ENCODE measurements around the gene AP3S2. TPM values are rescaled to one million over a fixed set of nuclear protein-coding genes. Genes with fewer than 3 reads are reported as not detected.
"Not testable (repeated sequence)": the region's sequence is repeated elsewhere in the genome, so short reads cannot be mapped to it uniquely, and the experiment has no call there.

The AP3S2 gene
- polyA plus RNA-seq, 3 donors: 29.8 to 44.9 (median 44.1) TPM

DNA sequence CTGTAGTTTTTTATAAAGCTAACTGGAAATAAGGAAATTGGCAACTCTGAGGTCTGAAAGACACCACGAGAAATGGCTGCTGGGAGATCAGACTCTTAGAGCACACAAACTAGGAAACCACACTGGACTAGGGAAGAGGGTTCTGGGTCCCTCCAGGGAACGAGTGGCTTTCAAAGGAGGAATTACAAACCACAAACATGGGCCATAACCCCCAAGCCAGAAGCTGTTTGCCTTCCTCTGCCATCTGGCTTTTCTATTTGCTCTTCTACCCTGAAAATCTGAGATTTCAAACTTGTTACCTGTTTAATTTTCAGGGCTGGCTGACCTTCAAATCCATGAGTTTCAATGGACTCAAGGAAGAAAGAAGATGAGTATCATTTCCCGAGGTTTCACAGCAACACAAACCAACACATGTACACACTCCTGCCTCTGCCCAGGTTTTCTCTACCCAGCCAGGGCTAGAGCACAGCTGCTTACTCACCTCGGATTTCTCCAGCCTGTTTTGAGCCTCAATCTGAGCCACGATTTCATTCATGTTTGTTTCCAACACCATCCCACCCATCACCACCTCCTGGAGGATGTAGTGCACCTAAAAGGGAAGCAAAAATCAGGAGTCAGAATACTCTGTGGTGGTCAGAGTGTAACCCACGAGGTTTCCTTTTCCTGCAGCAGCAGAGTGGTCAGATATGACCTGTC, 56.5 kb downstream of the AP3S2 start:
- no peak for DNase-seq

DNA sequence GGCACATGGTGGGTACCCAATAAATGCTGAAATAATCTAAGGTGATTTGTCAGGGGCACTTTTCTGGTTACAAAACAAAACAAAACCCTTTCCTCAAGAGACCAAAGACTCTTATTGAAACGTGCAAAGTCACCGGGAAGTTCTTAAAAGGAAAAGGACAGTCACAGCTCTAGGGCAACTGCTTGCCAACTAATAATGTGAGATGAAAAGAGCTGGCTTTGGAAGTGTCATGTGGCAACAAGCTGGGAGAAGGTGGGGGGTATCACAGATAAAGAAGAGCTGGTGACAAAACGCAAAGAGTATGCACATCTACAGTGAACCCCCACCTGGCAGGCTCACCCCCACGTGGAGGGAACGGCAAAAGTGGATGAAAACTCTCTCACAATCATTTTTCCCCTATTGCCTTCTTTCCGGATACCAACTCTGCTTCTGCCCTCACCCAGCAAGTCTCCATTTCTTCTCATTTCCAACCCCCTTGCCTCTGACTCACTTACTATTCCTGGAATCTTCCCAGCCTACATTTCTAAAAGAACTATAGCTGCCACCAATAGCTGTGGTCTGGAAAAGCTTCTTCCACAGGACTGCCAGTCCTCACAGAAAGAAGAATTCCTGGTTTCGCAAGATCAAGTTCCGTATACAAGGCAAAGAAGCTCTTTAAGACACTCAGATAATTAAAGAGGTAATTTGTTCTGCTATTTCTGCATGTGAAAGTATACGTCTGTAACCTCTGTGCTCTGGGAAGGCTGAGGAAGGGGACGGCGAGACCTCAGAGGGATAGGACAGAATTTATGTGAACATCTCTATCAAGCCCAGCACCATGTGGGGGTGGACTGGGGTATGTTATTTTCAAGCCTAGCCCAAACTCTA, 57.3 kb downstream of the AP3S2 start:
- DNase-seq: no peak

DNA sequence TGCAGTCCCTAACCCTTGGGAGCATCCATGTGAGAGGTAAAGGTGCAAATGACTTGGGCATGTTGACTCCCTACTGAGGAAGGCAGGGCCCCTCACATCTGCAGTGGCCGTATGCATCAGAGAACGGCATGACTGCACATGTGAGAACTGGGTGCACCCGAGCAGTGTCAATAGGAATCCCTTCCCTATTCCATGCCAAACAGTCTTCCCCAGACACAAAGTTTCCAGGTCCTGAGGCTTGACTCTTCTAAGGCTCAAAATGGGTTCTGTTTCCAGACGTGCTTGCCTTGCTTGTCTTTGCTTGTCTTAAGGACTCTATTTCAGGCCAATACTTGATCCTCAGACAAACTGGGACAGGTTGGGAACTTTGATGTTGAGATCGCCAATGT, 58.6 kb downstream of the AP3S2 start:
- DNase-seq: no peak

DNA sequence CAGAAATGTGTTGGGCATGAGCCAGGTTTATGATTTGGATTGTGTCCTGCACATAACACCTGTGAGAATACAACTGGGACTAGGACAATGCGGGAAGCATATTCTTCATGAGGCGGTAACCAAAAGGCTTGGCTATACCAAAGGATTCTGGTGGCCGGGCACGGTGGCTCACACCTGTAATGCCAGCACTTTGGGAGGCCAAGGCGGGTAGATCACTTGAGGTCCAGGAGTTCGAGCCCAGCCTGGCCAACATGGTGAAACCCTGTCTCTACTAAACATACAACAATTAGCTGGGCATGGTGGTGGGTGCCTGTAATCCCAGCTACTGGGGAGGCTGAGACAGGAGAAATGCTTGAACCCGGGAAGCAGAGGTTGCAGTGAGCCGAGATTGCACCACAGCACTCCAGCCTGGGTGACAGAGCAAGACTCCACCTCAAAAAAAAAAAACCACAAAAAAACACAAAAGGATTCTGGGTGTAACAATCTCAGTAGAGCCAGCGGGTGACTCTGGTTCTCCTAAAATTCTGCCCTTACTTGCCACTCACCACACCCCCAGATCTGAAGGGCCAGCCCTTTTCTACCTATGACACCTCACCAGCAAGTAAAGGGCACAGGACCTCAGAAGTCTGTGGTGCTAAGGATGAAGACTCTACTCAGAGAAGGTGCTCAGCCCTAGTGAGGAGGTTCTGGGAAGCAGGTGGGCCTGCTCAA, 59.2 kb downstream of the AP3S2 start:
- not testable (repeated sequence) for DNase-seq

DNA sequence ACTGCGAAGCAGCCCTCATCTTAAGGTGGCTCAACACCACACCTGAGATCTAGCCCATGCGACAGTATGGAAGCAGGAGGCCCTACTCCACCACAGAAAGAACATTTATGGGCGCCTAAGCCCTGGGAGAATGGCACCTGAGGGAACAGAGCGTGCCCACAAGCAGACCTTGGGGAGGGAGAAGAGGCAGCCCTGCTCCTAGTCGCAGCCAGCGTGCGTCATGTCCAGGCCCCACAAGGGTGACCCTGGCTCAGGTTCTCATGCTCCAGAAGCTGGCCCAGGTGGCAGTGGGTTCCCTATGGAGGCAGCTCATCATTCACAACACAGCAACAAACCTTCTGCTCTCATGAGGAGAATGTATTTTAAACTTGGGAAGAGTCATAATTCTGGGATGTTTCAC, 59.8 kb downstream of the AP3S2 start:
- DNase-seq: no peak

DNA sequence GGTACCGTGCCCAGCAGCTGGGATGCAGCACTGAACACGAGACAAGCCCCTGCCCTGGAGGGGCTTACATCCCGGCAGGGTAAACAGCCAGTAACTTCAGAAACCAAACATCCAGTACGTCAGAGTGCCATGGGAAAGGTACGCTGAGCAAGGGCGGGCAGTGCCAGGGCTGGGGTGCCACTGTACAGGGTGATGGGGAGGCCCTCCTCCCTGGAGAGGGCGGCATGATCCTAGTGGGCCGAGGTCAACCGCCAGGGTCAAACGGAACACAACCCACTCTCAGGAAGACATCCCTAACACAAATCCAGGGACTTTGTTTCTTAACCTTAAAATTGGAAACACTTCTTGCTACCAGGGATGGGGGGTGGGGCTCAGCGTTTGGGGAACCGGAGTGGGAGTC, 63.2 kb downstream of the AP3S2 start:
- no peak for DNase-seq

DNA sequence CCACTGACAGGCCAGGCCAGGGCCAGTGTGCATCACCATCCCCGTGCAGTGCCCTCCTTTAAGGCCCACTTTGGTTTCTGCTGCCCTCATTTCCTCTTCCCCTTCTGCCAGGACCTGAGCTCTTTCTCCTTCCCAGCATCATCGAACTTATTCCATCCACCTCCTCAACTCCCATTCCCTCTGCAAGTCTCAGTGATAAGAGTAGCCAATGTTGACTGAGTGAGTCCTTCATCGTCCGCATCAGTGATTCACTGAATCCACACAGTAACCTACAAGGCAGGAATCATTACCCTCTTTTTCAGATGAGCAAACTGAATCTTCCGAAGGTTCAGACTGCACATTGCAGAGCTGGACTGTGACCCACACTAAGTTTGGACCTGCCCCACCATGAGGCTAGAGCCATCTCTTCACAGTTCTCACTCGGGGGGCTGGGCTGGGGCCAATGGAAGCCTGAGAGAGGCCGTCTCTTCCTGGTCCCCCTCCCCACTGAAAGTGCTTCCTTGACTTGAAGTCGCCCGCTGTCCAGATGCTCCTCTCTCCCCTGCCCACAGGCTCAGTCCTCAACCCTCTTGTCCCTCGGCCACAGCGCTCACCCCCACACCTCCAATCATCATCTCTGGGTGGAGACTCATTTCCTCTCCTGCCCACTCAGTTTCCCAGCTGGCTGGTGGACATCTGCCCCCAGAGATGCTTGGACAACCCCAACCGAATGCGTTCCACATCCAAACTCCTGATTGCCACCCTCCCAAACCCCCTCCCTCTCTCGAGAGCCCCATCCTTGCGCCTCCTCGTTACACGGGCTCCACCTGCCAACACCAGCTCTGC, 64.0 kb downstream of the AP3S2 start:
- DNase-seq: no peak

DNA sequence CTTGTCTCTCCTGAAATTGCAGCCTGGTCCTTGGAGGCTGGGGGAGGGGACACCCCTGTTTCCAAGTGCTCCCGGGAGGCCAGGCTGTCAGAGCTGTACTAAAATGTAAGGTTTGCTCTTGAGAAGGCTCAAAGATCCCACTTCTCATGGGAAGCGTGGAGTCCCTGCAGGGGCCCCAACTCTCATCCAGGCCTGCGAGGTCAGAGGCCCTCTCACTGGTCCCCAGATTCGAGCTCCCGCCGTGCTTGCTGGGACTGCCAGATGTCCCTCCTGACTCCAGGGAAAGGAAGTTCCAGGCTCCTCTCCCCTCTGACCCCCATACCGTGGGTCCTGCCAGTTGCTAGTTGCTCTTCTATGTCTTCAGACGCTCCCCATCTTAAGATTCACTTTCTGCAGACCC, 64.6 kb downstream of the AP3S2 start:
- DNase-seq: no peak

DNA sequence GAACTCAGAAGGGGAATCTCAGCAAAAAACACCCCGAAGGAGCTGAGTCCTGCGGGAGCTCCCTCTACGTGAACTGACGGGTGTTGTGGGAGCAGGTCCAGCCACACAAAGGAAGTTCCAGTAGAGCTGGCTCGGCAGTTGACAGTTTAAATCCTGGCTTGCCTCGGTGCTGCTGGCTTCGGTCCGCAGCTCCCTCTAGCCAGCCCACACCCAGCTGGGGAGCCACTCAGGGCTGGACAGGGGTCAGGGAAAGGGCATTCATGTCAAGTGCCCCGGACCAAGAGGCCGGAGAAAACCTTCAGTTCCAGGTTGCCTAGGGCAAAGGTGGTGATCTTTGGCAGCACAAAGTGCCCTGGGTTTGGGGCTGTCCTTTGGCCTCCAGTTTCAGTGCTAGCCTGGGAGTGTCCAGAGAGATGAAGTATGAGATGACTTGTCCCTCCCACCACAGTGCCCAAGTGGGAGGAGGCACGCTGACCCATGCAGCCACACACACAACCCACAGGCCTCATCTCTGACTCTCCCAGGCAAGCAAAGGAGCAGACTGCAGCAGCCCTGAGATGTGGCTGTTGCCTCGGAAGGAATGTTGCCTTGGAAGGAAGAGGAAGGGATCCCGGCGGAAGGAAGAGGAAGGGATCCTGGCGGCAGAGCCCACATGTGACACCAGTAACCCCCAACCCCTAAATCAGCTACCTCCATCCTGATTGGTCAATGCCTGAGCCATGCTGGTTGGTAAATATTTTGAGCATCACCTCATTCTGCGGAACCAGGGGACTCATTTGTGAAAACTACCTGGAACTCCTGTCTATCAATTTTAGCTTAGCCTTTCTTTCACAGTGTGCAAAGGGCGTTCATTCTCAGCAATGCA, 65.3 kb downstream of the AP3S2 start:
- no peak for DNase-seq

DNA sequence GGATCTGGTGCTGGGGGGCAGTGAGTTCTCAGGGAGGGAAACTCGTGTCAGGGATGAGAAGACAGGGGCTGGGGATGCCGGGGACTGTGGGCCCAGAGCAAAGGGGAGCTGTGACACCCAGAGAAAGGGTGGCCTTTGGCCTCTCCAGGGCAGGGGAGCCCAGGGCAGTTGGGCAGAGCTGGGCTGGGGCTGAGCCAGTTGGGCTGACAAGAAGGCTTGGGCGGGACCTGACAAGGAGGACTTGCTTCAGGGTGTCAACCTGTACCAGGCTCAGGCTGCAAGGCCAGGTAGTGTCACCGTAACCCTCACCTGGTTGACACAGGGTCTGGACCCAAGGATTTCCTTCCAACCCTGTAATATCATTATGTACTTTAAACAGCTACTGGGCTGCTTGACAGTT, 66.0 kb downstream of the AP3S2 start:
- DNase-seq: no peak

DNA sequence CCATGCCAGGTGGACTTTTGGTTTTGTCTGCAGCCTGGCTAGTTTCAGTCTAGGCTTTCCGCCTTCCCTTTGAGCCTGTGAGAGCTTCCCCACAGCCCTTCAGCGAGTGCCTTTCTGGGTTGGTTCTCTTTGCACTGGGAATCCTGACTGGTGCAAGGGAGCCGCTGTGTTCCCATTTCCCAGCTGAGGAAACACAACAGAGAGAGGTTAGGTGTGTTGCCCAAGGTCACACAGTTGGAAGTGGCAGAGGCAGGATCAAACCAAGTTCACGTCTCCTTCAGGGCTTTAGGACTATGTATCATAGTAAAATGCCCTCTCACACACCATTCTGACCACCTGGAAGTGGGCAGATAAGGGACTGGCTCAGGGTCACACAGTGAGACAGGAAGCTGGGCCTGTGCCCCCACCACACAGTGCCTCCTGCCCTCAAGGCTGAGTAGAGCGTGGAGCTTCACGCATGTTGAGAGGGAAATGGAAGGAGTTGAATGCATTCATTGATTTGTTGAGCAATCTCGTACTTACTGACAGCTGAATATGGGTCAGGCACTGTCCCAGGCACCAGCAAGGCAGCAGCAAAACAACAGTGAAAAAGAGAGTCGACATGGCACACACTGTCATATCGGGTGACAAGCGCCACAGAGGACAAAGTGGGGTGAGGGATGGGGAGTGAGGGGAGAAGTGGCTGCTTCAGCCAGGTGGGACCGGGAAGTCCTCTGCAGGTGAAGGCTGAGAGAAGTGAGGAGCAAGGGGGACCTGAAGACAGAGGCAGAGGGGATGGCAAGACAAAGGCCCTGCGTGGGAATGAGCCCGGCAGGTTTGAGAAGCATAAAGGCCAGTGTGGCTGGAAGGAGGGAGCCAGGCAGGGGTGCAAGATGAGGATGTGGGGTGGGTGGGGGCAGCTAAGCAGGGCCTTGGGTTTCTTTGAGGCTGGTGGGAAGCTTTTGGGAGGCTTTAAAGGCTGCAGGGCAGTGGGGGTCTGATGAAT, 66.8 kb downstream of the AP3S2 start:
- DNase-seq: no peak

DNA sequence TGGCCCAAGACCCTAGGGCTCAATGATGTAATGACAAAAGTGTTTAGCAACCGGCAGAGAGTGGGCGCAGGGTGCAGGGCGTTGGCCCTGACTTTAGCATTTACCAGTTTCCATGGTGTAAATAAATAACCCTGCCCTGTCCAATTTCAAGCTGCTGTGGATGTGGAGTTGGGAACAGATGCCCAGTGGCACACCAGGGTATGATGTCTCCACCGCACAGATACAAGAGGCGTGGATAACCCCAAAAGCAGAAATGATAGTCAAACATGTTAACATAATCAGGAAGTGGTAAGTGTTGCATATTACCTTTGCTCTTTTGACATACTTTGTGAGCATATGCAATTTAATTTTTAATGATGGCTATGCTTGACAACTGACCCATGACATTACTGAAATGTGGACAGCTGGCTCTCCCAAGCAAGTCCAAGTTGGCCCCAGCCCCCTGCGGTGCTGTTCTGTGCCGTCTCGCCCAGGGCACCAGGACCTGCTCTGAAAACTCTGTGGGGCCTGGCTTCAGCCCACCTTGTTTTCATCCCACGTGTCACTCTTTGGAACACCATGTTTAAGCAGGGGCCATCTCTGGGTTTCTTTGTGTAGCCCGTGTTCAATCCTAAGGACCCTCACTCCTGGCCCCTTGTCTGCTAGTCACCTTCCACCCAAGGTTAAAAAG, 68.4 kb downstream of the AP3S2 start:
- no peak for DNase-seq

DNA sequence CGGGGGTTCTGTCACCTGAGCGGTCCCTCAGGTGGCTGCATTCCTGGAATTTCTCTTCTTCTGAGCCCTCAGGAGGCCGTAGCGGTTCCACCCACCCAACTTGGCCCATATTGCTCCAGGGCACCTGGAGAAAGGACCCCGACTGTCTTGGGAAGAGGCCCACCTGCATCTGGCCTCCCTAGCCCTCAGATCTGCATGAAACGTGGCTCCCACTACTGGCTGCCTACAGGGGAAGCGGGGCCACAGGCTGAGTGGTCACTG, 69.3 kb downstream of the AP3S2 start:
- DNase-seq: no peak

DNA sequence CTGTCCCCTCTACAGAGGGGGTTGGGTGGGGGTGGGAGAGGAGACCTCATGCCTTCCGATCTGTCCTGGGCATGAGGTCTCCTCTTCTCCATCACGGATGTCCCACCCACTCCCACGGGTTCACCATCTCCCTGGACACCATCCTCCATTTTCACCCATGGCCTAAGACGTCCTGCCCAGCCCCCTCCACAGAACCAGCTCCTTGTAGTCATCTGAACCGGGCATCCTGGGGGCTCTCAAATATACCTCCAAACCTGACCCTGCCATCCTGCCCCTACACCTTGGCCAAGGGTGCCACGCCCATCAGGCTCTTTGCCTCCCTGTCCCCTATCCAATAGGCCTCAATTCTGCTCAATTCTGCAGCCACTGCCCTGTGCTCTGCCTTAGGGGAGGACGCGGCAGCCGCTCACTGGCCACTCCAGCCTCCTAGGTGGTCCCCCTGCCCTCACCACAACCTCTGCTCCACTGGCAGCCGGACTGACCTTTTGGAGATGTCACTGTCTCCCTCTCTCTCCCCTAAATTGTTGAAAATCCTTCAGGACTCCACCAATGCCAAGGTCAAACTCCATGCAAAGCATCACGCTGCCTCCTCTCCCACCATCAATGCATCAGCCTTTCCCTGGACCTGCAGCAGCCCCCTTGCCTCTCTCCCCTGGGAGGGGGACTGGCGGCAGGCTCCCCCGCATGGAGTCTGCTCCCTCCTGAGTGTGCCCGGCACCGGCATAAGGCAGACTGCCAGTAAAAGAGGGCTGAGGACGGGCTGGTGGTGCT, 69.8 kb downstream of the AP3S2 start:
- no peak for DNase-seq

DNA sequence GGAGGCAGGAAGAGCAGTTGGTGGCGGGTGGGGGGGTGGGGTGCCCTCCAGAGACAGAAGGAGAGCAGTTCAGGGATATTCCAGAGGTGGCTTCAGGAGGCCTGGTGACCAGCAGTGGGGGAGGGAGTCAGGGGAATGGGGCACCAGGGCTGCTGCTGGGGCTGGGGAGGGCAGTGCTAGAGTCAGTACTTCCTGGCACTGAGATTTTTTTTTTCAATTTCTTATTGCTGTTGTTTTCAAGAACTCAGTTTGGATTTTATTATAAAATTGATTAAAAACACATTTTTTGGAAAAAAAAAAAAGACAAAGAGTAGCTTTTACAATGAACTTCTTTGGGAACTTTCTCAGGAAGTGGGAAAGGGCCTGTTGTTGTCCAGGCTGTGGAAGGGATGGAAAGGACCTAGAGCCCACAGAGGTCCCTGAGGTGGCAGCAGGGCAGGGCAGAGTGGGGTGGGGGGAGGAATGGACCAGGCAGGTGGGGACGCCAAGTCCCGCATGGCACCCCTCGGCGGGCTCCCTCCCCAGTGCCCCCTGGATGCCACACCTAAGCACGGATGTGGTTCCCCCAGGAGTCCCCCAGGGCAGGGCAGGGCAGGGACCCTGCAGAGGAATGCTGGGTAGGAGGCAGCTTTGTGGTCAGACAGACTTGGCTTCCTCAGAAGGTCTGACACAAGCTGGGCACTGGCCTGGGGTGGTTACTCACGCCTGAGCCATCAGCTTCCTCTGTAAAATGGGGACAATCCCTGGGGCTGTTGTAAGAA, 70.7 kb downstream of the AP3S2 start:
- DNase-seq: no peak

DNA sequence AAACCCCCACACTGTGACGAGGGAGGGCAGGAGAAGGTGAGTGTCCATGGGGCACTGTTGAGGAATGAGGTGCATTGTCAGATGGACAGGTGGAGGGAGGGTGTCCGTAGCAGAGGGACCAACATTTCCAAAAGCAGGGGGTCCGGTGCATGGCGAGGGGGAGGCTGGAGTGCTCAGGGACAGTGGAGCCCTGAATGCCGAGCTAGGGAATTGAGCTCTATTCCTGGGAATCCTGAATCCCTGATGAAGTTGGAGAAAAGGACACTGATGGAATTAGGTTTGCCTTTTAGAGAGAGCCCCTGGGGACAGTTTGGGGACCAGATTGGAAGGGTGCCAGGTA, 71.2 kb downstream of the AP3S2 start:
- no peak for DNase-seq

DNA sequence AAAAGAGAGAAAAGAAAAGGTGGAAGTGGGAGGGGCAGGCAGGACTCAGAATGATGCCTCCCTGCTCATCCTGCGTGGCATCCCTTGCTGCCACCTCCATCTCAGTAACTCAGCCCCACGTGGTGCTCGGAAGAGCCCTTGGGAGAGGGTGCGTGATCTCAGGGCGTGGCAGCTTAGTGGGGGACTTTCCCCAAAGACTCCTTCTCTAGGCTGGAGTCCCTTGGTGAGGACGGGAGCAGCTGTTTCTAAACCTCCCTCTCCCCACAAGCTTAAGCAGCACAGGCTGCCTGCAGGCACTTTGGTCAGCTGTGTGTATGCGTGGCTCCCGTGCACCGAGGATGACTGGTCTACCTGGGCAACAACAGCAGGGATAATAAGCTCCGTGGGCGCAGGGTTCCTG, 71.8 kb downstream of the AP3S2 start:
- DNase-seq: no peak

Measured in renal pelvis (tissue), 4 donors.